HCT116 (cell line): ENCODE measurements around the gene UPF2. TPM values are rescaled to one million over a fixed set of nuclear protein-coding genes. Genes with fewer than 3 reads are reported as not detected.

Experiments
- ATAC-seq: fragments of 200-7000 bp; cut with Tn5 transposase; 2 replicates; pipeline ENCODE4 v1.9.1; 2020; ENCODE audit warnings: mild to moderate bottlenecking, moderate library complexity
- BruUV-seq: library from RNA; stranded (reverse); fragments of 400-500 nt; replicated peaks from 2 replicates; lab custom pipeline; 2021; lab: Mats Ljungman, UMichigan
- CTCF ChIA-PET: fragments of 300-600 bp; sonication (Branson Sonifier 250); formaldehyde crosslinking; loops from one replicate; lab custom pipeline; 2021; ENCODE audit warnings: antibody characterized with exemption; lab: Charles Lee
- POLR2A ChIA-PET: fragments of 300-600, 350-600 bp; sonication (Branson Sonifier 250); formaldehyde crosslinking; loops from one replicate; lab custom pipeline; 2021; ENCODE audit warnings: antibody characterized with exemption; lab: Charles Lee
- RAD21 ChIA-PET, 2 experiments: fragments of 300-600 bp; sonication (Branson Sonifier 250); formaldehyde crosslinking; loops; one replicate each; lab custom pipeline; 2023; ENCODE audit warnings: low total read pairs in 2 of 2; ENCODE audit not compliant: uncharacterized antibody in 2 of 2, unreplicated experiment in 2 of 2, low non-redundant PET in 1 of 2; lab: Charles Lee
- DNase-seq: peaks from one replicate; pipeline ENCODE4 v3.0.0-alpha.2; 2010; ENCODE audit warnings: low read depth, low spot score
- H2AFZ ChIP-seq: fragments of 200-600 bp; shearing (Covaris generic), sonication (generic); 2 replicates; pipeline ENCODE4 v1.6.1; 2017; ENCODE audit warnings: low read depth, mixed run types, mixed read lengths, antibody characterized with exemption, low read length; ENCODE audit not compliant: poor library complexity, severe bottlenecking
- H3K27ac ChIP-seq: 2 replicates; pipeline ENCODE4 v1.5.1; 2012; ENCODE audit warnings: low read depth, low read length
- H3K27me3 ChIP-seq: fragments of 200-600 bp; sonication (generic); 2 replicates; pipeline ENCODE4 v1.6.1; 2016; ENCODE audit warnings: mixed run types, low read length, mixed read lengths; ENCODE audit not compliant: insufficient read depth
- H3K36me3 ChIP-seq, 2 experiments: fragments of 200-500 bp in 1 of 2; fragments of 200-600 bp in 1 of 2; sonication (Bioruptor generic) in 1 of 2; sonication (generic) in 1 of 2; 2 replicates each; pipeline versions ENCODE4 v1.5.1 to v1.6.1; 2014 to 2016; ENCODE audit warnings: low read length in 2 of 2, inconsistent platforms in 1 of 2, mixed read lengths in 1 of 2, mixed run types in 1 of 2; ENCODE audit not compliant: insufficient read depth in 2 of 2, control insufficient read depth in 1 of 2
- H3K4me1 ChIP-seq, 2 experiments: fragments of 200-600 bp in 1 of 2; sonication (generic) in 1 of 2; 2 replicates each; pipeline versions ENCODE4 v1.5.1 to v1.6.1; 2012 to 2017; ENCODE audit warnings: low read length in 2 of 2, inconsistent platforms in 1 of 2, mild to moderate bottlenecking in 1 of 2, mixed read lengths in 1 of 2, mixed run types in 1 of 2, moderate library complexity in 1 of 2; ENCODE audit not compliant: insufficient read depth in 2 of 2, control insufficient read depth in 1 of 2
- H3K4me2 ChIP-seq: fragments of 200-600 bp; sonication (generic); 2 replicates; pipeline ENCODE4 v1.6.1; 2017; ENCODE audit warnings: mixed run types, low read length, mixed read lengths
- H3K4me3 ChIP-seq, 2 experiments: fragments of 200-600 bp in 1 of 2; sonication (generic) in 1 of 2; replicated peaks in 1 of 2; 2 replicates each; pipeline ENCODE4 v1.5.1; 2011 to 2016; ENCODE audit warnings: low read length in 2 of 2, control low read depth in 1 of 2, low read depth in 1 of 2, mild to moderate bottlenecking in 1 of 2, mixed read lengths in 1 of 2, mixed run types in 1 of 2
- H3K79me2 ChIP-seq: fragments of 200-600 bp; sonication (generic); 2 replicates; pipeline ENCODE4 v1.6.1; 2017; ENCODE audit warnings: mild to moderate bottlenecking, mixed run types, low read length, moderate library complexity, mixed read lengths; ENCODE audit not compliant: insufficient read depth
- H3K9ac ChIP-seq: fragments of 200-600 bp; sonication (generic); 2 replicates; pipeline ENCODE4 v1.6.1; 2016; ENCODE audit warnings: low read length, mixed read lengths
- H3K9me2 ChIP-seq: fragments of 200-600 bp; sonication (generic), shearing (Covaris generic); 2 replicates; pipeline ENCODE4 v1.6.1; 2017; ENCODE audit warnings: mixed run types, mild to moderate bottlenecking, moderate library complexity; ENCODE audit not compliant: insufficient read depth
- H3K9me3 ChIP-seq, 2 experiments: fragments of 200-500 bp in 1 of 2; fragments of 200-600 bp in 1 of 2; sonication (Bioruptor generic) in 1 of 2; sonication (generic) in 1 of 2; 2 replicates each; pipeline ENCODE4 v1.6.1; 2014 to 2017; ENCODE audit warnings: low read length in 2 of 2, mixed read lengths in 2 of 2, inconsistent platforms in 1 of 2, low read depth in 1 of 2, mild to moderate bottlenecking in 1 of 2, mixed run types in 1 of 2, moderate library complexity in 1 of 2; ENCODE audit not compliant: control insufficient read depth in 1 of 2, insufficient read depth in 1 of 2
- H4K20me1 ChIP-seq: fragments of 200-600 bp; sonication (generic), shearing (Covaris generic); 2 replicates; pipeline ENCODE4 v1.6.1; 2017; ENCODE audit warnings: mixed run types, mild to moderate bottlenecking, moderate library complexity; ENCODE audit not compliant: insufficient read depth
- ATF3 ChIP-seq: IDR thresholded peaks from 2 replicates; pipeline ENCODE4 v1.6.1; 2012
- CBX3 ChIP-seq: IDR thresholded peaks from 2 replicates; pipeline ENCODE4 v1.6.1; 2012; ENCODE audit warnings: low read depth
- ELF1 ChIP-seq: IDR thresholded peaks from 2 replicates; pipeline ENCODE4 v1.6.1; 2012; ENCODE audit warnings: low read depth, borderline replicate concordance
- EZH2 ChIP-seq: fragments of 200-600 bp; sonication (generic); IDR thresholded peaks from 2 replicates; pipeline ENCODE4 v1.6.1; 2017; ENCODE audit warnings: antibody characterized with exemption, mixed run types
- JUND ChIP-seq: IDR thresholded peaks from 2 replicates; pipeline ENCODE4 v1.6.1; 2012
- POLR2AphosphoS5 ChIP-seq: IDR thresholded peaks from 2 replicates; pipeline ENCODE4 v1.6.1; 2011; ENCODE audit warnings: mild to moderate bottlenecking, low read depth, low read length, moderate library complexity
- RAD21 ChIP-seq: IDR thresholded peaks from 2 replicates; pipeline ENCODE4 v1.6.1; 2012; ENCODE audit warnings: low read depth, mild to moderate bottlenecking
- ZBTB33 ChIP-seq: IDR thresholded peaks from 2 replicates; pipeline ENCODE4 v1.6.1; 2011; ENCODE audit warnings: mild to moderate bottlenecking, low read length, moderate library complexity; ENCODE audit not compliant: insufficient replicate concordance; ENCODE audit errors: extremely low read depth
- intact Hi-C: fragments of 100-400 bp; cut with micrococcal nuclease; formaldehyde crosslinking; loops from 2 replicates; pipeline ENCODE4 v1.10.0; 2022
- total RNA-seq: library from RNA; stranded (reverse); gene quantifications from one replicate; pipeline ENCODE4 v1.2.1, GENCODE V29; 2021; ENCODE audit not compliant: unreplicated experiment

Gene UPF2
- total RNA-seq, 1 experiment from 2014 or later = 27.3 TPM

GRCh38 chr10:12018438-12019282 is 23.9 kb downstream of the UPF2 start:
- intact Hi-C loops = no loop called here
- ChIA-PET CTCF (no interaction called here), POLR2A (no interaction called here), RAD21 (no interaction called here)
- no peak overlapping the region for H3K9ac ChIP-seq
- H4K20me1 ChIP-seq = peaks cover 4% of the 10 kb centered on the region
- H3K27me3 ChIP-seq = no peaks in the 10 kb centered on the region
- 0 out of 4 replicates have a peak, but pooled peaks cover 0 to 4% of the 10 kb centered on the region in 2 experiments for H3K4me1 ChIP-seq
- DNase-seq = no peak
- no peak overlapping the region for H2AFZ ChIP-seq
- H3K36me3 ChIP-seq = peaks cover 1 to 6% of the 10 kb centered on the region in 2 experiments; a peak in 2 of 4 replicates
- TF ChIP-seq ATF3 = no peak
- no peak for TF ChIP-seq JUND
- no peak for TF ChIP-seq POLR2AphosphoS5
- TF ChIP-seq CBX3 = no peak
- TF ChIP-seq RAD21 = no peak
- TF ChIP-seq ELF1 = no peak
- no peak for TF ChIP-seq ZBTB33
- no peak for TF ChIP-seq EZH2
- no peaks in the 10 kb centered on the region for H3K9me3 ChIP-seq
- H3K4me3 ChIP-seq = no peak overlapping the region
- ATAC-seq = no peak
- H3K27ac ChIP-seq = no peak overlapping the region
- H3K9me2 ChIP-seq = no peaks in the 10 kb centered on the region
- H3K4me2 ChIP-seq = no peak overlapping the region
- no TSS peak for BruUV-seq
- peaks cover 96% of the 10 kb centered on the region for H3K79me2 ChIP-seq
